ENCODE data around the gene OR6C2. TPM values are rescaled to one million over a fixed set of nuclear protein-coding genes. Genes with fewer than 3 reads are reported as not detected.

The OR6C2 gene
- total and polyA plus RNA-seq, 9 of the 15 experiments (the other 6 are each of a cell fraction or from before 2014, with no cell fraction given), result not detected

DNA sequence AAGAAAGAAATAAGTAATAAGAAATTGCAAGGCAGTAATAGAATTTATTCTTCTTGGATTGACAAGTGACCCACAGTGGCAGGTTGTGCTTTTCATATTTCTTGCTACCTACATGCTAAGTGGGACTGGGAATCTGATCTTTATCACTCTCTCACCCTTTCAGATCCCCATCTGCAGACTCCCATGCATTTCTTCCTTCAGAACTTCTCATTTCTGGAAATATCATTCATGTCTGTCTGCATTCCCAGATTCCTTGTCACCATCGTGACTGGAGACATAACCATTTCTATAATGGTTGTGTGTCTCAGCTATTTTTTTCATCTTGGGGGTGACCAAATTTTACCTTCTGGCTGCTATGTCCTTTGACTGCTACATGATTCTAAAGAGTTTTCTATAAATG, 47.5 kb upstream of the OR6C2 start (continued):
- TF ChIP-seq, protein P1, sequence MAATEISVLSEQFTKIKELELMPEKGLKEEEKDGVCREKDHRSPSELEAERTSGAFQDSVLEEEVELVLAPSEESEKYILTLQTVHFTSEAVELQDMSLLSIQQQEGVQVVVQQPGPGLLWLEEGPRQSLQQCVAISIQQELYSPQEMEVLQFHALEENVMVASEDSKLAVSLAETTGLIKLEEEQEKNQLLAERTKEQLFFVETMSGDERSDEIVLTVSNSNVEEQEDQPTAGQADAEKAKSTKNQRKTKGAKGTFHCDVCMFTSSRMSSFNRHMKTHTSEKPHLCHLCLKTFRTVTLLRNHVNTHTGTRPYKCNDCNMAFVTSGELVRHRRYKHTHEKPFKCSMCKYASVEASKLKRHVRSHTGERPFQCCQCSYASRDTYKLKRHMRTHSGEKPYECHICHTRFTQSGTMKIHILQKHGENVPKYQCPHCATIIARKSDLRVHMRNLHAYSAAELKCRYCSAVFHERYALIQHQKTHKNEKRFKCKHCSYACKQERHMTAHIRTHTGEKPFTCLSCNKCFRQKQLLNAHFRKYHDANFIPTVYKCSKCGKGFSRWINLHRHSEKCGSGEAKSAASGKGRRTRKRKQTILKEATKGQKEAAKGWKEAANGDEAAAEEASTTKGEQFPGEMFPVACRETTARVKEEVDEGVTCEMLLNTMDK (IDR thresholded peaks at IDR 0.05; ENCODE audit: borderline replicate concordance, insufficient read depth, low read depth, low read length, poor library complexity, severe bottlenecking), result no peak
- TF ChIP-seq RBM15 (IDR thresholded peaks at IDR 0.05; ENCODE audit: insufficient read depth, low read length), result no peak
- TF ChIP-seq MEIS2 (IDR thresholded peaks at IDR 0.05; ENCODE audit: partially characterized antibody), result no peak
- TF ChIP-seq CBX1 (IDR thresholded peaks at IDR 0.05; ENCODE audit: low read depth), result no peak
- TF ChIP-seq, protein P2, sequence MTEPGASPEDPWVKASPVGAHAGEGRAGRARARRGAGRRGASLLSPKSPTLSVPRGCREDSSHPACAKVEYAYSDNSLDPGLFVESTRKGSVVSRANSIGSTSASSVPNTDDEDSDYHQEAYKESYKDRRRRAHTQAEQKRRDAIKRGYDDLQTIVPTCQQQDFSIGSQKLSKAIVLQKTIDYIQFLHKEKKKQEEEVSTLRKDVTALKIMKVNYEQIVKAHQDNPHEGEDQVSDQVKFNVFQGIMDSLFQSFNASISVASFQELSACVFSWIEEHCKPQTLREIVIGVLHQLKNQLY (CRISPR knock-in tag; conservative IDR thresholded peaks at IDR 0.05), result no peak
- TF ChIP-seq ZNF253 (CRISPR knock-in tag; conservative IDR thresholded peaks at IDR 0.05), result no peak
- TF ChIP-seq TRIM28 (IDR thresholded peaks at IDR 0.05), result no peak
- TF ChIP-seq HDAC3 (IDR thresholded peaks at IDR 0.05; ENCODE audit: borderline replicate concordance, partially characterized antibody), result no peak
- TF ChIP-seq, protein P3, sequence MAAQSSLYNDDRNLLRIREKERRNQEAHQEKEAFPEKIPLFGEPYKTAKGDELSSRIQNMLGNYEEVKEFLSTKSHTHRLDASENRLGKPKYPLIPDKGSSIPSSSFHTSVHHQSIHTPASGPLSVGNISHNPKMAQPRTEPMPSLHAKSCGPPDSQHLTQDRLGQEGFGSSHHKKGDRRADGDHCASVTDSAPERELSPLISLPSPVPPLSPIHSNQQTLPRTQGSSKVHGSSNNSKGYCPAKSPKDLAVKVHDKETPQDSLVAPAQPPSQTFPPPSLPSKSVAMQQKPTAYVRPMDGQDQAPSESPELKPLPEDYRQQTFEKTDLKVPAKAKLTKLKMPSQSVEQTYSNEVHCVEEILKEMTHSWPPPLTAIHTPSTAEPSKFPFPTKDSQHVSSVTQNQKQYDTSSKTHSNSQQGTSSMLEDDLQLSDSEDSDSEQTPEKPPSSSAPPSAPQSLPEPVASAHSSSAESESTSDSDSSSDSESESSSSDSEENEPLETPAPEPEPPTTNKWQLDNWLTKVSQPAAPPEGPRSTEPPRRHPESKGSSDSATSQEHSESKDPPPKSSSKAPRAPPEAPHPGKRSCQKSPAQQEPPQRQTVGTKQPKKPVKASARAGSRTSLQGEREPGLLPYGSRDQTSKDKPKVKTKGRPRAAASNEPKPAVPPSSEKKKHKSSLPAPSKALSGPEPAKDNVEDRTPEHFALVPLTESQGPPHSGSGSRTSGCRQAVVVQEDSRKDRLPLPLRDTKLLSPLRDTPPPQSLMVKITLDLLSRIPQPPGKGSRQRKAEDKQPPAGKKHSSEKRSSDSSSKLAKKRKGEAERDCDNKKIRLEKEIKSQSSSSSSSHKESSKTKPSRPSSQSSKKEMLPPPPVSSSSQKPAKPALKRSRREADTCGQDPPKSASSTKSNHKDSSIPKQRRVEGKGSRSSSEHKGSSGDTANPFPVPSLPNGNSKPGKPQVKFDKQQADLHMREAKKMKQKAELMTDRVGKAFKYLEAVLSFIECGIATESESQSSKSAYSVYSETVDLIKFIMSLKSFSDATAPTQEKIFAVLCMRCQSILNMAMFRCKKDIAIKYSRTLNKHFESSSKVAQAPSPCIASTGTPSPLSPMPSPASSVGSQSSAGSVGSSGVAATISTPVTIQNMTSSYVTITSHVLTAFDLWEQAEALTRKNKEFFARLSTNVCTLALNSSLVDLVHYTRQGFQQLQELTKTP (IDR thresholded peaks at IDR 0.05; ENCODE audit: low read depth in 1 of 2, partially characterized antibody in 2 of 2), result no peak
- no peak for TF ChIP-seq DIDO1 (tag; IDR thresholded peaks at IDR 0.05; ENCODE audit: low read depth)
- TF ChIP-seq SETDB1 (IDR thresholded peaks at IDR 0.05; ENCODE audit: low read length), result no peak
- TF ChIP-seq ARID1B (IDR thresholded peaks at IDR 0.05), result no peak
- TF ChIP-seq CHD1 (IDR thresholded peaks at IDR 0.05; ENCODE audit: low read length), result no peak
- no peak for TF ChIP-seq WHSC1 (IDR thresholded peaks at IDR 0.05; ENCODE audit: low read length)
